GM21825 (cell line): ENCODE measurements around the gene AKAP13.
A peak's percentile ranks its signal among the peaks of the same experiment; 100 is the strongest.
"Not testable (repeated sequence)": the region's sequence is repeated elsewhere in the genome, so short reads cannot be mapped to it uniquely, and the experiment has no call there.

Source experiments
- ATAC-seq: cut with Tn5 transposase; IDR thresholded peaks from one replicate; pipeline ENCODE4 v1.9.1; 2021; ENCODE audit warnings: mild to moderate bottlenecking, moderate library complexity; ENCODE audit not compliant: unreplicated experiment

The AKAP13 gene

GRCh38 chr15:85636351-85636750, 255.9 kb downstream of the AKAP13 start:
- no peak for ATAC-seq

GRCh38 chr15:85639752-85640381, 259.5 kb downstream of the AKAP13 start:
- ATAC-seq: peak; percentile 61

DNA sequence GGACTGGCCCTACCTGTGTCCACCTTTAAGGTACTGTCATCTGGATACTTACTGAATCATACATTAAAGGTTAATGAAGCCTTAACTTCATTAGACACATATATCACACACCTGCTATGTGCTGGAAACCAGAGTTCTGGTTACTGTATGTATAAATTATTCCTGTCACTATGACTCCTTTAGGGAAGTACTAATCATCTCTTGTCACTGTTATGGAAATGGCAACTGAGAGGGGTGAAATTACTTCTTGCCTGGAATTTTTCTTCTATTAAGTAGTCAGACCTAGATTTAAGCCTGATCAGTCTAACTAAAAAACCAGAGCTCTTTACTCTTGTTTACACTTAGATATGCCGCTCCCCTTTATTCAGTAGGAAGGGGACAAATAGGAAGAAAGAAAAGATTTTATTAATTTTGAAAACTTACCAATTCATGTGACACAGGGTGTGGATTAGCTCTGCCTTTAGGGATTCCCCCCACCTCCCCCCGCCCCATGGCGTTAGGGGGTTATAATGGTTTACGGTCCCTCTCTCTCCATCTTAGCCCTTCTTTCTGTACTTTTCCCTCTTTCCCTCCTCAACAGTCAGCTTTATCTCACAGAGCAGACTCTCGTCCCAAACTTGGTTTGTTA, 261.8 kb downstream of the AKAP13 start:
- ATAC-seq: no peak

DNA sequence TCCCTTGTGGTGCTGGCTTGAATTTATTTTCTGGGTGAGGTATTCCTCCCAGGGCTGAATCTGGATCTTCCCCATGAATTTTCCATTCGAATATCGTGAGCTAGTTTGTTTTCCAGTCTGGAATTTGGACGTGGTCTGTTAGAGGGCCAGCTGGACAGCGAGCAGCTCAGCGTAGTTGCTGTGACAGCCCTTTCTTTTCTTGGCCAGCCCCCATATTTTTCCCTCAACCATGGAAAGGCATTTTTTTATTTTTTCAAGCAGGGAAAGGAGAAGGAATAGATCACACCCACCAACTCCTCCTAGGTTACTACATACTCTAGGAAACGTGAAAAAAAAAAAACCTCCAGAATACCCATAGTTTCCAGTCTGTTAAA, 262.3 kb downstream of the AKAP13 start:
- ATAC-seq: no peak

DNA sequence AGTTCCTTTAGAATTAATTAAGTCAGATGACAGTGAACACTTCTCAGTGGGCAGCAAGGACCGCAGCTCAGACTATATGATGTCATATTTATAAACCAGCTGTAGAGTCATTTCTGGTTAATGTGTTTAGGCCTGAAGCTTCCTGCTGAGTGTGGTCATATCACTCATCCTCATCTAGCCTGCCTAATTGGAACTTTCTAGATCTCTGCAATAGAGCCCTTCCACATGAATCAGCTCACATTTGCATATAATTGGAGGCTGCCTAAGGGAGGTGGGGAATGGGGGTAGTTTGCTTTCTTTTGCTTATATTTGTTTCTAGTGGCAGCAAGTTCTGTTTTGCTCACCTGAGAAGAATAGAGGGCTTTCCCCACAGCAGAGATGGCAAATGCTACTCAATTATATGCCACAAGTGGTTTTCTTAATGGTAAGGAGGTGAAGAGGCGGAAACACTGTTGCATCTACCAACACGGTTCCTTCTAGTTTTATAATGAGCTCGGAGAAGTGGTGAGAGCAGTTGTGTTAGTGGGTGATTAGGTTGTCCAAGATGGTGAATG, 266.2 kb downstream of the AKAP13 start:
- peak; percentile 81 for ATAC-seq

- no peak for ATAC-seq
These were observed 269.0 kb downstream of the AKAP13 start for GRCh38 chr15:85649372-85649771.

GRCh38 chr15:85651548-85651947, 271.1 kb downstream of the AKAP13 start:
- no peak for ATAC-seq

DNA sequence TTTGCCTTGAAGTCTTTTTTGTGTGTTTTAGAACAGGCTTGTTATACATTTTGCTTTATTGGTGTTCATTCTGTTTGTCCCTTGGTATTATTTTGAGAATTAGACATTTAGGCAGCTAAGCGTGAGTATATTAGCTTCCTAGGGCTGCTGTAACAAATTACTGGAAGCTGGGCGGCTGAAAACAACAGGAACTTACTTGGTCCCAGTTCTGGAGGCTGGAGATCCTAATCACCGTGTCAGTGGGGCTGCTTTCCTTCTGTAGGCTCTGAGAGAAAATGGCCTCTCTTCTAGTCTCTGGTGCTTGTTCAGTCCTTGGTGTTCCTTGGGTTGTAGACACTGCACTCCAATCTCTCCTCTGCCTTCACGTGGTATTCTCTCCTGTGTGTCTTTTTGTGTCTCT, 272.1 kb downstream of the AKAP13 start:
- ATAC-seq: no peak

DNA sequence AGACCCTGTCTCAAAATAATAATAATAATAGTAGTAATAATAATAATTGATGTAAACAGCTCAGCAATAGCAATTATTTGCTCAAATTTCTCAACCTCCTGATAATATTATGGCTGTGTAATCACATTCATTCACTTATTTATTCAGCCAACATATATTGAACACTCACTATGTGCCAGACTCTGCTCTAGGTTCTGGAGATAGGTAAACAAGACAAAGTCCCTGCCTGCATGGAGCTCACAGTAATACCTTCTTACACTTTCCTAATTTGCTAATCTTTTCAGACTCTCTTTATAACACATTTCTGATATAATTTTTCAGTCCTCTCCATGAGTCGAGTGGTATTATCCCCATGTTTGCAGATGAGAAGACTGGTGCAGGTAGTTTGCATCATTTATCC, 276.7 kb downstream of the AKAP13 start:
- ATAC-seq: no peak

DNA sequence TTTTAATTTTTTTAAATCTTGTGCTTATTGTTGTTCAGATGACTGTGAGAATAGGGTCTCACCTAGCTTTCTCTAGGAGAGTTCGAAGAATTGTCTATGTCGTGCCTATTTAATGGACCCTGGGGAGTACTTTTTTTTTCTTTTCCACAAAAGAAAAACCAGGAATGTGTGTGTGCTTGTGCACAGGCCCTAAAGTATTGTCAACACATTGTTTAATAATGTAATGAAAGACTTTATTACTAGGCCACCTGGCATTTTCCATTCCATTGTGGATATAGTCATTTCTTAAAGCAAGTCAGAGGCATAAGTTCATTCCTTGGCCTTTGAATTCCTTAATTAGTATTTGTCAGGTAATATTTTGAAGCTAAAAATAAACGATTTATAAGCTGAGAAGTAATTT, 278.4 kb downstream of the AKAP13 start:
- no peak for ATAC-seq

- no peak for ATAC-seq
These were observed 281.5 kb downstream of the AKAP13 start for GRCh38 chr15:85661859-85662258.

GRCh38 chr15:85665677-85666076, 285.3 kb downstream of the AKAP13 start:
- ATAC-seq: not testable (repeated sequence)

DNA sequence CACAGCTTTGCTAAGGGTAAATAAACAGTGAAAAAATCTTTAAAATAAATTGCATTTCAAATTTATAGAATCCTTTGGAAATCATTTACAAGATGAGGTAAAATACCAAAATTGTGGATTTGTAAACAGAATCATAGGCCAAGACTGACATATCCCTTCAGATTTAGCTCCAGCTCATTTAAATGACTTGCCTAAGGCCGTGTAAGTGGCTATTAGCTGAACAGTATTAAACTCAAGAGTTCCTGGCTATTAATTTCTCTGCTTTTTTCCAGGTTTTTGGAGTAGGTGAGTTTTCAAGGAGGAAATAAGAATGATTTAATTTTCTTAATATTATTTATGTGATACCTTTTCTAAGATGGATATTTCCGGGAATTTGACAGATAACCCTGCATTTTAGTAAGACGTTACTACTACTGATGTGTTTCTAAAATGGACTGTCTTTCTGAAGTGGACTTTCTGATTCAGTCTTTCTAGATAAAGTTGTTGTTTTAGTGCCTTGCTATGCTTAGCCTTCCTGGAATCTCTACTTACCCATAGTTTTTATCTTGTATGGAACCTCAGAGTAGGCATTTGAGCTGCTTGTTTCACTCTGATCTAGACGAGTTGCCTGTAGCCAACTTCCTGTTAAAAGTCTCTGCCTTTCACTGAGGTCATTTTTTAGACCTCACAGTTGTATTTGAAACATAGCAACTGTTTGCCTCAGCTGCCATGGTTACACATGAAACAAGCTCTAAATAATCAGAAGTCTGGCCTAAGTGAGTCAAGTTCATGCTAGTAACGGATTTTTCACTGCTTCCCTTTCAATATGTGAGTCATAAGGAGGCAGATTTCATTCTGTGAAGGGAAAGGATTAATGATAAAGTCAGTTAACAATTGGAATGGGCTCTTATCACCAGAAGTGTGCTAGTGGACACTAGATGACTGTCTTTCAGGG, 287.4 kb downstream of the AKAP13 start:
- peak; percentile 85 for ATAC-seq

DNA sequence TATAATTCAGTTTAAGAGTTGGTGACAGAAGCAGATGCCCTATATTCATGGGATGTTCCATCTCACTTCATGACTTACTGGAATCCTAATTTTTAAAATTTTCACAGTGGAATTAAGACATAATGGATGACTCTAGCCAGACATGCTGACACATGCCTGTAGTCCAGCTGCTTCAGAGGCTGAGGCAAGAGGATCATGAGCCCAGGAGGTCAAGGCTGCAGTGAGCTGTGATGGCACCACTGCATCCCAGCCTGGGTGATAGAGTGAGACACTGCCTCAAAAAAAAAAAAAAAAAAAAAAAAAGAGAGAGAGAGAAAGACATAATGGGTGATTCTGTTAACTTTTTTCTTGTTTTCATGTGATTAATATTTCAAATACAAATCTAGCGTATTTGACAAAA, 290.8 kb downstream of the AKAP13 start:
- ATAC-seq: no peak

DNA sequence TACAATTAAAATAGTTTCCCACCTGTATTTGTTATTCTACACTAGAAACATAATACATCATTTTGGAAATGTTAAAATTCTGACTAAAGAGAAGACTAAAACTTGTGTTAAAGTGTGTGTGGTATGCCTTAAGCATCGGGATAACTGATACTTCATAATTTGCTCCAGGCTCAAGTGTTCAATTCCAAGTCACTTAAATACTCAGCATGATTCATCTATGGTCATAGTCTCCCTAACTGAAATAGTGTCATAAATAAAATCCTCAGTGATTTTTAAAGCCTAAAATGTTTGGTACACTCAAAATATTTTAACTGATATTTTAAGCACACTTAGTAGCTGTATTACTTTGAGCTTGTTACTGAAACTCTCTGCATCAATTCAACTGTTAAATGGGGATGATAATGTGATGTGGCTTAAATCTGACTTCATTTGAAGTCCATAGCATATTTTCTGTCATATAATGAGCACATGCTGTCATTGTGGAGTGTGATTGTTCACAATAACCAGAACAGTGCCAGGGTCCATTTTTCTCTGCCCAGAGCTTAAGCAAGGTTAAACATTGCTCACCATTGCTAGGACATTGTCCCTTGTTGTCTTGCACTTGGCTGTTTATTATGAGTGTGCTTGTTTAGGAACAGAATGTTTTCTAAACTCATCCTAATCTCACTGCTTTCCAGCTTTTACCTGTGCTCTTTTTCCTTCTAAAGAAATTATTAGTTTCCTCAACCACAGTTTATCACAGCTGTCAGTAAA, 292.1 kb downstream of the AKAP13 start:
- no peak for ATAC-seq

DNA sequence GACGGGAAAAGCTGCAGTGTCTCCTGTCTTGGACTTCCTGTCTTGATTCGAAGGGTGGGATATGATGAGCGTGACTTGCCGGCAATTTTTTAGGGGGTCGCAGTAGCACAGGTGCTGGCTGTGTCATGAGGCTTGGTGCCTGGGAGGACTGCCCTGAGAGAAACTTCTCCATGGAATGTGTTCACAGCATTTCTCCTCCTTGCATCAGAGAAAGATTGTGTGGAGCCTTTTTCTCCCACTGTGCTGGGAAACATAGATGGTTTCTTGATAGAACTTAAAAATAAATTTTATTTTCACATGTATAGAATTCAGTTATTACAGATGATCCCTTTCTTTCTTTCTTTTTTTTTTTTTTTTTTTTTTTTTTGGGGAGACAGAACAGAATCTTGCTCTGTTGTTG, 292.9 kb downstream of the AKAP13 start:
- ATAC-seq: no peak

DNA sequence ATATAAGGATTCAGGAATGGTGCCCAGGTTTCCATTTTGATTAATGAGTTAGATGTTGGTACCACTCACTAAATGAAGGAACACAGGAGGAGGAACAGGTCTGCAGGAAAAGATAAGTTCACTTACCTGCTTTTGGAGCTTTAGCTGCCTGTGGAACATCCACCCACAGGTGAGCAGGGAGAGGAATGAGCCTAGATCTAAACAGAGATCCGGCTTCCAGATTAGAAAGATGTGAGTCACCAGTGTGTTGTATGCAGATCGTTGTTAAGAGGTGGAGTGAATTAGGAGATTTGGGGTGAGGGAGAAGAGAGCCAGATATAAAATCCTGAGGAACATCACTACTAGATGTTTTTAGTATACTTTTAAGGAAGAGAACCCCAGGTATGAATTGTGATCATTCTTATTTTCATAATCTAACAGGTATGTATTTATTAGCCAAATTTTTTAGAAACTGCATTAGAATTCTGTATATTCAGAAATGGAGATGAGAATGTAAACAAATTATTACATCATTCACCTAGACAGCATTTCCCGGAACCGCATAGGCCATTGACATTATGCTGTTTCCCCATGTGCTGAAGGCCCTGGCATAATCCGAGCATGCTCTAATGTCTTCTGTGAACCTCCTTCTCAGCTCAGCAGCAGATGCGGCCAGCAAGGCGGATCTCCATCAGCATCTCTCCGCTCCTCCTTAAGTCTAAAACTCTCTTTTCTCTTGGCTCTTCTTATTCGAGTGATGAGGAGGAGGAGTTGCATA, 296.1 kb downstream of the AKAP13 start:
- ATAC-seq: no peak

DNA sequence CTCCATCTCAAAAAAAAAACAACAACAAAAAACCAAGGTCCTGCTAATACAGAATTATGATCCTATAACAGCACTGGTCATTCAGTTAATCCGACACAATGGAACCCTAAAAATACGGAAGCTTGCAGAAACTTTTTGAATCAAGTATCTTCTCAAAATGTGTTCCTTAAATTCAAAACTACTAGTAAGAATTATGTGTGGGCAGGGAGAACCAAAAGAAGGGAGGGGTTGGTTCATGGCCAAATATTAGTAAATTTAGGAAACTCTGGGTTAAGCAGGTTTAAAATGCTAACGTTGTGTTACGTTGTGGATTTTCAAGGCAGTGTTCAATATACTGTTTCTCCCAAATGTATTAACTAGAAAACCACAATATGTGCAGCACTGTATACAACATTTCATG, 298.8 kb downstream of the AKAP13 start:
- no peak for ATAC-seq

DNA sequence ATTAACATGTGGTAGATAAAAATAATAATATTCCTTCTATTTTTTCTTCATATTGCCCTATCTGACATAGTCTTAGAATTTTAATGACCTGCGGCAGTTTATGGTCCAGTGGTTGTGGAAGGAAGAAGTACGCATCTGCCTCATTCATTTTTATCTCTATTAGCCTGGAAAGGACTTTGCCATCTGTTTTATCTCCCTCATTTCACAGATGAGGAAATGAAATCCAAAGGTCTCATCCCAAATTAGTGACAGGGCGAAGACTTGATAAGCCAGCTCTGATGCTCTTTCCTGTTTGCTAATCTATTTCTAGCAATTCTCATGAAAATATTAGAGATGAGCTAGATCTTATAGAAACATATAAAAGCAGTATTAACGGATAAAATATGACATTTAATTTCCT, 301.0 kb downstream of the AKAP13 start:
- no peak for ATAC-seq

DNA sequence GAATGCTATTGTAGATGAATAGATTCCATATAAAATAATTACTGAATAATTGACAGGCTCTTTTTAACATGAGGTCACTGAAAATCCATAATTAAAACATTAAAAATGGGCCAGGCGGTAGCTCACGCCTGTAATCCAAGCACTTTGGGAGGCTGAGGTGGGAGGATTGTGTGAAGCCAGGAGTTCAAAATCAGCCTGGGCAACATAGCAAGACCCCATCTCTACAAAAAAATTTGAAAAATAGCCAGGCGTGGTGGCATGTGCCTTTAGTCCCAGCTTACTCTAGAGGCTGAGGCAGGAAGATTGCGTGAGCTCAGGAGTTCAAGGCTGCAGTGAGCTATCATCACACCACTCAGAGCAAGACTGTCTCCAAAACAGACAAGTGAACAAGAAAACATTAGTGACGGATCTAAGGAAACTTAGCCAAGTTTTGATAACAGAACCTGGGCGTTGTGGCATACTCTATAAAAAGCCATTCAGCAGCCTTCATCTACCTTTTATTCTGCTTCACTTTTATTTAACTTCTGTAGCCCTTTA, 303.8 kb downstream of the AKAP13 start:
- no peak for ATAC-seq
